GM12878 (cell line): ENCODE measurements around the gene NKAIN2. TPM values are rescaled to one million over a fixed set of nuclear protein-coding genes. Genes with fewer than 3 reads are reported as not detected.
"Not testable (repeated sequence)": the region's sequence is repeated elsewhere in the genome, so short reads cannot be mapped to it uniquely, and the experiment has no call there.

Source experiments
- ATAC-seq: fragments of 200-7000 bp; cut with Tn5 transposase; 3 replicates; pipeline ENCODE4 v1.9.1; 2020; ENCODE audit warnings: mild to moderate bottlenecking, moderate library complexity
- BruUV-seq: library from RNA; stranded (reverse); fragments of 400-500 nt; replicated peaks from 2 replicates; lab custom pipeline; 2021; lab: Mats Ljungman, UMichigan
- CTCF ChIA-PET: fragments of 300-600 bp; sonication (Branson Sonifier 250); formaldehyde crosslinking; extraction: SDS; loops from one replicate; lab custom pipeline; 2021; ENCODE audit warnings: inconsistent platforms; lab: Yijun Ruan, JAX
- POLR2A ChIA-PET: fragments of 350-600 bp; formaldehyde crosslinking; extraction: SDS; loops from one replicate; lab custom pipeline; 2021; ENCODE audit warnings: inconsistent platforms; lab: Charles Lee
- RAD21 ChIA-PET: fragments of 300-600 bp; sonication (Branson Sonifier 250); formaldehyde crosslinking; loops from one replicate; lab custom pipeline; 2023; ENCODE audit warnings: antibody characterized with exemption; ENCODE audit not compliant: unreplicated experiment; lab: Charles Lee
- SMC1A ChIA-PET: fragments of 300-600 bp; sonication (Branson Sonifier 250); formaldehyde crosslinking; loops from one replicate; lab custom pipeline; 2023; ENCODE audit not compliant: unreplicated experiment, uncharacterized antibody; lab: Charles Lee
- DNase-seq: peaks from one replicate; pipeline ENCODE4 v3.0.0-alpha.2; 2011; ENCODE audit warnings: low read depth, low spot score
- FAIRE-seq: peaks from 3 replicates; lab custom pipeline; 2011; peaks lifted over from hg19 to GRCh38; lab: Jason Lieb, UNC
- H2AFZ ChIP-seq: 2 replicates; pipeline ENCODE4 v1.6.0; 2011; ENCODE audit warnings: low read depth, low read length, control low read depth; ENCODE audit not compliant: control insufficient read depth
- H3K27ac ChIP-seq: 2 replicates; pipeline ENCODE4 v1.5.1; 2011; ENCODE audit warnings: control low read depth; ENCODE audit not compliant: control insufficient read depth, insufficient read depth
- H3K27me3 ChIP-seq, 2 experiments: replicated peaks in 1 of 2; 2 replicates each; pipeline versions ENCODE4 v1.6.0 to v1.6.1; 2011; ENCODE audit warnings: low read length in 1 of 2; ENCODE audit not compliant: control insufficient read depth in 2 of 2, insufficient read depth in 2 of 2
- H3K36me3 ChIP-seq, 2 experiments: 2 replicates each; pipeline ENCODE4 v1.5.1; 2011; ENCODE audit warnings: low read length in 1 of 2; ENCODE audit not compliant: control insufficient read depth in 2 of 2, insufficient read depth in 2 of 2
- H3K4me1 ChIP-seq: 2 replicates; pipeline ENCODE4 v1.6.1; 2011; ENCODE audit warnings: mild to moderate bottlenecking, low read length, moderate library complexity, mixed read lengths; ENCODE audit not compliant: control insufficient read depth, insufficient read depth
- H3K4me2 ChIP-seq: 2 replicates; pipeline ENCODE4 v1.6.0; 2011; ENCODE audit warnings: control low read depth; ENCODE audit not compliant: control insufficient read depth, insufficient read depth
- H3K4me3 ChIP-seq: fragments of 200-600 bp; sonication (generic); 2 replicates; pipeline ENCODE4 v1.5.1; 2016
- H3K79me2 ChIP-seq: 2 replicates; pipeline ENCODE4 v1.6.0; 2011; ENCODE audit warnings: low read length; ENCODE audit not compliant: control insufficient read depth, insufficient read depth
- H3K9ac ChIP-seq: 2 replicates; pipeline ENCODE4 v1.8.0; 2011; ENCODE audit warnings: low read length, control low read depth, mixed read lengths; ENCODE audit not compliant: control insufficient read depth, insufficient read depth
- H3K9me3 ChIP-seq: replicated peaks from 3 replicates; pipeline ENCODE4 v1.5.1; 2011; ENCODE audit warnings: mild to moderate bottlenecking, low read length; ENCODE audit not compliant: control insufficient read depth, insufficient read depth
- H4K20me1 ChIP-seq: 2 replicates; pipeline ENCODE4 v1.6.0; 2011; ENCODE audit not compliant: control insufficient read depth, insufficient read depth
- ZNF687 ChIP-seq: fragments of 450-650 bp; IDR thresholded peaks from 2 replicates; pipeline ENCODE4 v1.6.1; 2017; ENCODE audit warnings: mild to moderate bottlenecking, moderate library complexity
- WGBS: methylation state at CpG from one replicate; pipeline ENCODE4 v1.1.6; 2016; ENCODE audit warnings: low lambda C conversion rate; ENCODE audit not compliant: insufficient replicate concordance, insufficient coverage; ENCODE audit errors: missing lambda C conversion rate; 5-methylcytosine and 5-hydroxymethylcytosine counted together
- in situ Hi-C: fragments of 300-500 bp; cut with MboI; formaldehyde crosslinking; loops from 9 replicates; pipeline ENCODE4 v1.14.3; 2018; ENCODE audit warnings: mixed read lengths
- intact Hi-C: fragments of 100-400 bp; cut with micrococcal nuclease; formaldehyde crosslinking; loops from one replicate; pipeline ENCODE4 v1.14.2; 2022; ENCODE audit not compliant: unreplicated experiment
- polyA plus RNA-seq, 11 experiments: library from polyadenylated mRNA; depleted of rRNA in 4 of 11; unstranded in 6 of 11; stranded (reverse) in 5 of 11; fragments of >200 nt; fragmentation: Nextera tagmentation in 4 of 11; fragmentation: Illumina TruSeq in 1 of 11; extraction: Ambion mirVana in 4 of 11; extraction: Trizol in 1 of 11; gene quantifications; 1 replicate in 1 of 11; 2 replicates in 10 of 11; pipeline versions ENCODE4 v1.2.1 to v1.2.3, GENCODE V29; 2011 to 2016; ENCODE audit warnings: inconsistent platforms in 2 of 11, missing spikeins in 2 of 11, low read depth in 1 of 11
- total RNA-seq, 4 experiments: library from RNA; depleted of rRNA in 3 of 4; stranded (reverse); fragments of >200 nt in 3 of 4; fragmentation: Illumina TruSeq in 1 of 4; extraction: Trizol in 1 of 4; gene quantifications; 2 replicates each; pipeline versions ENCODE4 v1.2.1 to v1.2.3, GENCODE V29; 2013 to 2021
- TF ChIP-seq, protein P1 (sequence below): IDR thresholded peaks from 2 replicates; pipeline ENCODE4 v1.6.1; 2012; ENCODE audit warnings: low read depth, low read length, improper control_type of control experiment

NKAIN2 gene
- total and polyA plus RNA-seq, 10 of the 15 experiments (the other 5 are each of a cell fraction or from before 2014, with no cell fraction given): not detected

DNA sequence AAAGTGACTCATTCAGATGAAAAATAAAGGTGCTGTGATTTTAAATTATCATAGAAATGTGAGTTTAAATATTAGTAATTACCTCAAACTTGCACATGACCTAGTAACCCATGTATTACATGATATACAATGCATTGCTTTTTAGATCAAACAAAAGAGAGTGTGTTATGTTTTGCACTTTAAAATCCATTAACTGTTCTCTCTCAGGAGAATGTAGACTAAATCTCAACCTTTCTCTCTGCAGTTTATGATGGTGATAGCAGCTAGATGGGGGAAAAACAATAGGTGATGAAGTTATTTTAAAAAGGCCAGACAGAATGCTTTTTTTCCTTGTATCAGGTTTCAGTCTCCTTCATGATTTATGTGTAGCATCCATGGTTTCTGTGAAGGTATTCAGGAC lies 754.2 kb downstream of the NKAIN2 start:
- H3K36me3 ChIP-seq: no peaks in the 10 kb centered on the region
- CTCF ChIA-PET: no interaction called here
- H2AFZ ChIP-seq: no peak overlapping the region
- H3K9ac ChIP-seq: no peak overlapping the region
- no peaks in the 10 kb centered on the region for H3K27me3 ChIP-seq
- RAD21 ChIA-PET: no interaction called here
- no peaks in the 10 kb centered on the region for H3K4me1 ChIP-seq
- H3K9me3 ChIP-seq: no peaks in the 10 kb centered on the region
- POLR2A ChIA-PET: no interaction called here
- H4K20me1 ChIP-seq: no peaks in the 10 kb centered on the region
- no peak for ATAC-seq
- intact Hi-C loops (no loop called here), in situ Hi-C loops (no loop called here)
- no peak overlapping the region for H3K27ac ChIP-seq
- H3K79me2 ChIP-seq: no peaks in the 10 kb centered on the region
- DNase-seq: no peak
- SMC1A ChIA-PET: no interaction called here
- no peak overlapping the region for H3K4me2 ChIP-seq
- no peak overlapping the region for H3K4me3 ChIP-seq
- BruUV-seq: no TSS peak
- FAIRE-seq: no peak
- TF ChIP-seq, protein P1, sequence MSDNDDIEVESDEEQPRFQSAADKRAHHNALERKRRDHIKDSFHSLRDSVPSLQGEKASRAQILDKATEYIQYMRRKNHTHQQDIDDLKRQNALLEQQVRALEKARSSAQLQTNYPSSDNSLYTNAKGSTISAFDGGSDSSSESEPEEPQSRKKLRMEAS: no peak
- no peak for TF ChIP-seq ZNF687

- H3K4me2 ChIP-seq, BruUV-seq, H3K9me3 ChIP-seq, ATAC-seq, H3K4me1 ChIP-seq, RAD21 ChIA-PET, H3K4me3 ChIP-seq, intact Hi-C loops, H3K79me2 ChIP-seq, CTCF ChIA-PET, H3K27me3 ChIP-seq, in situ Hi-C loops, POLR2A ChIA-PET, H3K9ac ChIP-seq, FAIRE-seq, H3K27ac ChIP-seq, SMC1A ChIA-PET, DNase-seq, H4K20me1 ChIP-seq, H2AFZ ChIP-seq, H3K36me3 ChIP-seq: not testable (repeated sequence)
- WGBS: 19% methylated on average over 2 of the region's 2 CpGs
Observed at GRCh38 chr6:124560078-124560477, 756.4 kb downstream of the NKAIN2 start.
